ENCODE results near the gene ABR.
"Not testable (repeated sequence)": the region's sequence is repeated elsewhere in the genome, so short reads cannot be mapped to it uniquely, and the experiment has no call there.

The ABR gene

DNA sequence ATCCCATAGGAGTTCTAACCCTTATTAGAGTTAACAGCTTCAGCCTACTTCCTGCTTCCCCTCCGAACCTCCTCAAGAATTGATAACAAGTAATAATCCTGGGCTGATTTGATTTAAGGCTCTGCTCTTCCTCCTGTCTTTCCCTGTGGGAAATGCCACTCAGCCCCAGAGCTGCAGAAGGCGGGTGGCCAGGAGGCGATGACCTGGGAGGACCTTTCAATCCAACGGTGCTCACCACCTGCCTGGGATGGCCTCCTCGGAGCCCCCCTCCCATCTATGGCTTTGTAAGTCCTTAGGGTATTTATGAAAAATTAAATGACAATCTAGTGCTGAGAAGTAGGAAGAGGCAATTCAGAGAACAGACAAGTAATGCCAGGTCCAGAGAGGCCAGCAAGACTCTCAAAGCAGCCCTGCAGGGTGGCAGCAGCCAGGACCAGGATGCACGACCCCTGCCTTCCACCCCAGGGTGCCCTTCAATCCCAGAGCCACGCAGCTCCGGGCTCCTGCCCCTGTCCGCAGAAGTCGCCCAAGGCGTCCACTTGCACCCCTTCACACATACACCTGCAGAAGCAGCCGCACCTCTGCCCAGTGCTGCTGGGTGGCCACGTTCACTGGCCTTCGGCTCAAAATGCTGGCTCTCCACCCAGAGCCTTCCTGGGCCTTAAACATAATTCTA lies 34.3 kb downstream of the ABR start:
- DNase-seq: no peak

DNA sequence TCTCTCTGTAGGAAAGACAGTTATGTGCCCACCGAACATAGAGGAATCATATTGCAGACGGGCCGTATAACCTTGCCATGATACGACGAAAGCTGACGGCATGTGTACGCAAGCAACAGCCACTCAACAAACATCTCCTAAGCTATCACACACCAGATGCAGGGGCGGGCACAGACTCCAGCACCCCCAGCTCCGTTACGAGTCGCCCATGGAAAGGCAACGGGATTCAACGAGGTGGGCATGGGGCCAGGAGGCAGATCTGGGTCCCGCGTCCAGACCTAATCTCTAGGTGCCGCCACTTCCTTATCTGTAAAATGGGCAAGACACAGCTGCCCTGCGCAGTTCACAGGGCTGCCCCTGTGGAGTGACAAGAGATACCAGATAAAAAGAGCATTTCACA lies 35.6 kb downstream of the ABR start:
- no peak for DNase-seq

DNA sequence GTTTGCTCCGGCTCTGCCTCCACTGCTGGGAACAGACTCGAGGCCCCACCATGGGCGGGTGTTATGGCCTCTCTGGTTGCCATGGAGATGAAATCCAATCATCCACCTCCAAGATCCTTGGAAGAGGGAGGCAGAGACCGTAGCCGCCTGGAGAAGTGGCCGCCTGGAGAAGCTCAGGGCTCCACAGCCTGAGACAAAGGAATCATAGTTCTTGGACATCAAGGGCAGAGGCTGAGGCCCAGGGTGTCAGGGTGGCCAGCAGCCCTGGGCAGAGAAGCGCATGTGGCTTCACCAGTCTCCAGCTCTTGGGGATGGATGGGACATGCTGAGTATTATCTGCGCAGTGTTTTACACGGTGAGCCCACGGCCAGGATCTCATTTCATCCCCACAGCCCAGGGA lies 36.2 kb downstream of the ABR start:
- no peak for DNase-seq

GRCh38 chr17:1142561-1142971 lies 37.2 kb downstream of the ABR start:
- no peak for DNase-seq

GRCh38 chr17:1137465-1137894 lies 42.3 kb downstream of the ABR start:
- DNase-seq: no peak

GRCh38 chr17:1136748-1137147 lies 43.0 kb downstream of the ABR start:
- no peak for DNase-seq

DNA sequence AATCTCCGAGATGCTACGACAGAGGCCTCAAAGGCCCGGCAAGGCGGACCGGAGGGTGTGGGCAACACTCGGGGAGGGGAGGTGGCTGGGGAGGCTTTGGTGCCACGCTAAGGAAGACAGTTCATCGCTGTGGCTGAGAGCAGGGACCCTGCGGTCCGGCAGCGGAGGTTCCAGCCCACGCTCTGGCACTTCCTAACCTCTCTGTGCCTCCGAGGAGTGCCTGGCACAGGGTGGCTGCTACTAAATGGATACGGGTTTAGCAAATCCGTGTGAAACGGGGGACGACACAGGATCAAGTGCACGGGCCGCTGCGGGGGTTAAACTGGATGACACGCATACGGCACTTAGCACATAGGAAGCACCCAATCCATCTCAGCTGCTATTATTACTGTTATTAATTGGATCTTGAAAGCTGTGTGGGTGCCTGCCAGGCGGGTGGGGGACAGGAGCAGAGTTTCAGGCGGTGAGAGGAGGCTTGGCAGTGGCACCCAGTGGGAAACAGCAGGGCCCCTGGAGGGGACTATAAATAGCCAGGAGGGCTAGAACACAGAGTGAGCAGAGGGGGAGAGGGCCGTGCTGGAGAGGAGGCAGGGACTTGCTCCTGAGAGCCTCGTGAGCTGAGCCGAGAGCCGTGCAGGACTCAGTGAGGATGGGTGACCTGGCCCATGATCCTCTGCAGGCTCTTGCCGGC lies 45.0 kb downstream of the ABR start:
- no peak for DNase-seq

GRCh38 chr17:1130191-1130590 lies 49.6 kb downstream of the ABR start:
- no peak for DNase-seq

- not testable (repeated sequence) for DNase-seq
These were observed 51.3 kb downstream of the ABR start for GRCh38 chr17:1128463-1128862.

GRCh38 chr17:1126801-1127550 lies 52.8 kb downstream of the ABR start:
- no peak for DNase-seq

GRCh38 chr17:1126250-1126797 lies 53.5 kb downstream of the ABR start:
- no peak for DNase-seq

DNA sequence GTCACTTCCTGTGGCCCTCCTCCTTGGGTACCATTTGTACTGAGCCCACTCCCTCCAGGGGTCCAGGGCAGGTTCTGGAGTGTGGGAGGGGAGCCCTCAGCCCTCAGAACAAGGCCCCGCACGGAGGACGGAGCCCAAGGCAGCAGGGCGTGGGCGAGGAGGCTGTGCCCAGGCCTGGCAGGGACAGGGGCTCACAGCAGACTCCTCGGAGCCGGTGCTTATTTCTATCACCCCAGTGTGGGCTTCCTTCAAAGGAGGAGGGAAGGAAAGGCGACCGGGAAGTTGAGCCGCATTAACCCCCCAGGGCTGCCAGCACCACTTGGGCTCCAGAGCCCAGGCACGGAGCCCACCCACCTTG lies 54.0 kb downstream of the ABR start:
- no peak for DNase-seq

DNA sequence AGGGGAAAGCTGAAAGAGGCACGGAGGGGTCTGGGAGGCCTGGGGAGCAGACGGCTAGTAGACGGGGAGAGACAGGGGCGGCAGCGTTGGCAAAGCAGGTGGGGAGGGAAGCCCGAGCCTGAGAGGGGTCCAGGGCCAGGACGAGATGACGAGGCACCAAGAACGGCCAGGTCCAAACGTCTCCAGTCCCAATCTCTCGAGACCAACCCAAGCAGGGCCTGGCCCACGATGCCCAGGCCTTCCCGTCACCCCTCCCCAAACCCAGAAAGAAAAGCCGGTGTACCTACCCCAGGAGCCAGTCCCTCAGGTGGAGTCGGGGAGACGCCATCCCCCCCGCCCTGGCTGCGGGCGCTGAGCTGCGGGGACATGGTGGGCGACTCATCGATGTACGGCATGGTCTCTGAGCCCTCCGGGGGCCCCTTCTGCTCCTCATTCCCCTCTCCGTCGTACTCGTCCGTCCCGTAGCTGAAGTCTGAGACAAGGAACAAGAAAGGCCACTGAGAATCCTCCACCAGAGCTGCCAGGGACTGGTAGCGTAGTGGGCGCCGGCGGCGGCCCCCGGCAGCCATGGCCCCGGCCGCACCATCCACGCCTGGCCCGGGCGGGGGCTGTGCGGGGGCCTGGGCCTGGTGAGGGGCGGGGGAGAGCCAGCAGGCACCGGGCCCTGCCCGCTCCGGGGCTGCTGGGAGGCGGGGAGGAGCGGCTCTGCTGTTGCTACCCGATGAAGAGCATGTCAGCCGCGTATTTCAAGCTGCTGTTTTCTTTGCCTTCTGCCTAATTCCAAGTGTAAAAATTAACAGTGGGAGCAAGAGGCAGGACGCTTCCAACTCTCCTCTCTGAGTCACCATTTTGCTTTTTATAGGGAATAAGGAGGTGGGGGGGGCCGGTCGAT lies 54.6 kb downstream of the ABR start:
- no peak for DNase-seq

- DNase-seq: no peak
These were observed 55.7 kb downstream of the ABR start for GRCh38 chr17:1123921-1124715.

- no peak for DNase-seq
These were observed 56.4 kb downstream of the ABR start for GRCh38 chr17:1123393-1123831.

DNA sequence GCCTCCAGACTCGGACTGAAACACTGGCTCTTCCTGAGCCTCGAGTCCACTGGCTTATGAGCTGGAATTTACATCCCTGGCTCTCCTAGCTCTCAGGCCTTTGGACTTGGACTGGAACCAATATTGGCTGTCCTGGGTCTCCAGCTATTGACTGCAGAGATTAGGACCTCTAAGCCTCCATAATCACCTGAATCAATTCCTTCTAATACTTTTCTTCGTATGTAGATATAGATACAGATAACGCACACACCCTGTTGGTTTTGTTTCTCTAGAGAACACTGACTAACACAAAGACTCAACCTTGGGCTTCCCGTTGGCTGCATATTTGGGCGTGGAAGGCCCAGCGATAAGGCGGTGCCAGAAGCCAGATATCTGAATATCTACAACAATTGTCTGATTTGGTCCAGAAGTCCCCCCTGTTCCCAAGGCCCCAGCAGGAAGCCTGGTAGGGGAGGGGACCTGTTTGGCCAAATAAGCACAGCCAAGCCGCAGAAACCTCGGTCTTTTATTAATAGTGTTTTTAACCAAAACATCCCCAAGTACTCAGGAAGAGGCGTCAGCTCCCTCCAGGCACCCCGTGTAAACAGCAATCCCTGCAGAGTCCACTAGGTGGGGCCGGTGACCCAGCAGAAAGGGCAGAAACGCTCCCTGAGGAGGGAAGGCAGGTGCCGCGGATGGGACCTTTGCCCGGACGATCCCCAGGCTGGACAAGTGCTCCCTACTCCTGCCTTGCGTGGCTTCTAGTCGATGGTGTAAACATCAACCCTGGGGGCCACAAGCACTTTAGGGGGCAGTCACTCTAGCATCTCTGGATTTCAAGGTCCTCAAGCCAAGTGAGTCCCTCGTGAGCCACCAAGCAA lies 57.0 kb downstream of the ABR start:
- DNase-seq: no peak

DNA sequence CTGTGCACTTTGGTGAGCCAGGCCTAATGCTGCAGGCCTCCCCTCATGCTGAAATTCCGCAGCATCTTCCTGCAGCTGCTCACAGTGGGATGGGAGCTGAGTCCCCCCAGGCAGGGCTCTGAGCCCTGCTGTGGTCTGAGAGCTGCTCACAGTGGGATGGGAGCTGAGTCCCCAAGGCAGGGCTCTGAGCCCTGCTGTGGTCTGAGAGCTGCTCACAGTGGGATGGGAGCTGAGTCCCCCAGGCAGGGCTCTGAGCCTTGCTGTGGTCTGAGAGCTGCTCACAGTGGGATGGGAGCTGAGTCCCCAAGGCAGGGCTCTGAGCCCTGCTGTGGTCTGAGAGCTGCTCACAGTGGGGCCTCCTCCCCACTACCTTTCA lies 58.4 kb downstream of the ABR start:
- not testable (repeated sequence) for DNase-seq

DNA sequence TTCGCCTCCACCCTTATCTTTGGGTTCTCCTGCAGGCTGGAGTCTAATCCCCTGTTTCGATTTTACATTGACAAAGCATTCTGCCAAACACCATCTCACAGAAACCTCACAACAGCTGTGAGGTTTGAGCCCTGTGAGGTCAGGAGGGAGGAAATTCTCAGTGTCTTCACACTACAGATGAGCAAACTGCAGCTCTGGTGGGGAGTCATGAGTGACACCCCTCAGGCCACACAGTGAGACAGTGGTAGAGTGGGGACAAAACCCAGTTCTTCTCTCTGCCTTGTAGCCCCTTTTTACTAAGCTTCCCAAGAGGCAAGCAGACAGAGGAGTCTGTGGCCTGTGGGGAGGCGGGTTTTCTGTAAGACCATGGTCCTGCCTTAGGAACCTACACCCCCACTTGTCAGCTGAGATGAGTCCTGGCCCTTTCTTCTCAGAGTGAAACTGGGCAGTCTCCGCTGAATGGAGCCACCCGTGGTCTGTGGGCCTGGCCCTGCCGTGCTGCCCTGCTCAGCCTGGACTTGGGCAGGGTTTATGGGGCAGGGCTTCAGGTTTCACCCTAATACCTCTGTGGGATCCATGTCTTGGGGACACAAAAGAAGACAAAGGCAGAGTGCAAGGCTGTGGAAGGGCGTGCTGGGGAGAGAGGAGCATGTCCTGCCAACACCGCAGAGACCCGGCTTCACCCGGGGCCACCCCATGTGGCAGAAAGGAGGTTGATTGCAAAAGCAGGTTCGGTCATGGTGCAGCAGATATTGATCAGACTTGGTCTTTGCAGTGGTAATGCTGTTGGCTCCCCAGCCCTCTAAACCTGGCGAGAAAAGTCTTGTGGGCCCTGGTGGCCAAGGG lies 59.0 kb downstream of the ABR start:
- DNase-seq: no peak

- no peak for DNase-seq
These were observed 59.9 kb downstream of the ABR start for GRCh38 chr17:1119924-1120323.

DNA sequence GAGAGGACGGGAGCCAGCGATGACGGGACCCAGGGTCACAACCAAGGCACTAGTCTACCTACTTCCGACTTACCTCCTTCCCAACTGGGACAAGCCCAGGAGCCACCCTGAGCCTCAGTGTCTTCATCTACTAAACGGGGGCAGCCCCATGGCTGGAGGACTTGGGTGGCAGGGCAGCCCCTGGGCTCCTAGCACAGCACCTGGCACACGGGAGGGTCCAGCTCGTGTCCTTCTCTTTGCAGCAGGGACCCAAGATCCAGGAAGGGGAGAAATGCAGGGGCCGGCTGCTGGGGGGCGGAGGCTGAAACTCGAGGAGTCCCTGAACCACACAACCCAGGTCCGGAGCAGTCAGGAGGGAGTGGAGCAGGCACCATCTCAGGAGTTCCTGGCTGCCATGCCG lies 63.2 kb downstream of the ABR start:
- DNase-seq: no peak
